Smooth muscle cell (in vitro differentiated cells): ENCODE data around the gene MLLT11. TPM values are rescaled to one million over a fixed set of nuclear protein-coding genes. Genes with fewer than 3 reads are reported as not detected.

Experiments used
- DNase-seq: peaks from one replicate; lab custom pipeline; 2025; ENCODE audit not compliant: unreplicated experiment; lab: John Stamatoyannopoulos, UW
- H2AFZ ChIP-seq: fragments of 200-600 bp; sonication (generic); 2 replicates; pipeline ENCODE4 v1.6.0; 2016; ENCODE audit warnings: antibody characterized with exemption, low read depth, mild to moderate bottlenecking
- H3F3A ChIP-seq: fragments of 200-600 bp; sonication (generic); 2 replicates; pipeline ENCODE4 v1.6.0; 2017; ENCODE audit warnings: antibody characterized with exemption, low read depth
- H3K27ac ChIP-seq: fragments of 200-600 bp; sonication (generic); 2 replicates; pipeline ENCODE4 v1.5.1; 2016; ENCODE audit warnings: low read depth, mild to moderate bottlenecking
- H3K27me3 ChIP-seq: fragments of 200-600 bp; sonication (generic); 2 replicates; pipeline ENCODE4 v1.6.1; 2016; ENCODE audit warnings: low read depth, mild to moderate bottlenecking
- H3K36me3 ChIP-seq: fragments of 200-600 bp; sonication (generic); 2 replicates; pipeline ENCODE4 v1.5.1; 2016; ENCODE audit warnings: low read depth
- H3K4me1 ChIP-seq: fragments of 200-600 bp; sonication (generic); 2 replicates; pipeline ENCODE4 v1.5.1; 2016; ENCODE audit warnings: low read depth
- H3K4me2 ChIP-seq: fragments of 200-600 bp; sonication (generic); 2 replicates; pipeline ENCODE4 v1.6.0; 2016; ENCODE audit warnings: mild to moderate bottlenecking
- H3K4me3 ChIP-seq: fragments of 200-600 bp; sonication (generic); 2 replicates; pipeline ENCODE4 v1.5.1; 2016; ENCODE audit warnings: mild to moderate bottlenecking
- H3K79me2 ChIP-seq: fragments of 200-600 bp; sonication (generic); 2 replicates; pipeline ENCODE4 v1.6.0; 2016; ENCODE audit warnings: low read depth, mild to moderate bottlenecking
- H3K9ac ChIP-seq: fragments of 200-600 bp; sonication (generic); 2 replicates; pipeline ENCODE4 v1.6.0; 2016; ENCODE audit warnings: low read depth
- H3K9me3 ChIP-seq: fragments of 200-600 bp; sonication (generic); replicated peaks from 2 replicates; pipeline ENCODE4 v1.5.1; 2016; ENCODE audit warnings: low read depth
- H4K20me1 ChIP-seq: fragments of 200-600 bp; sonication (generic); 2 replicates; pipeline ENCODE4 v1.6.0; 2016; ENCODE audit warnings: low read depth
- CTCF ChIP-seq: fragments of 200-600 bp; sonication (generic); IDR thresholded peaks from 2 replicates; pipeline ENCODE4 v1.5.1; 2017; ENCODE audit warnings: borderline replicate concordance, mild to moderate bottlenecking, antibody characterized with exemption; ENCODE audit not compliant: insufficient read depth, poor library complexity, severe bottlenecking
- WGBS: methylation state at CpG from one replicate; pipeline ENCODE4 v1.1.7; 2016; ENCODE audit warnings: low lambda C conversion rate; 5-methylcytosine and 5-hydroxymethylcytosine counted together
- polyA plus RNA-seq: library from polyadenylated mRNA; unstranded; fragments of >200 nt; fragmentation: Nextera tagmentation; extraction: Ambion mirVana; gene quantifications from 2 replicates; pipeline ENCODE4 v1.2.1, GENCODE V29; 2016
- total RNA-seq: library from RNA; depleted of rRNA; stranded (reverse); fragments of >200 nt; gene quantifications from 2 replicates; pipeline ENCODE4 v1.2.3, GENCODE V29; 2014

Gene MLLT11
- total and polyA plus RNA-seq, 2 experiments from 2014 or later: 53.4 to 74.2 TPM

DNA sequence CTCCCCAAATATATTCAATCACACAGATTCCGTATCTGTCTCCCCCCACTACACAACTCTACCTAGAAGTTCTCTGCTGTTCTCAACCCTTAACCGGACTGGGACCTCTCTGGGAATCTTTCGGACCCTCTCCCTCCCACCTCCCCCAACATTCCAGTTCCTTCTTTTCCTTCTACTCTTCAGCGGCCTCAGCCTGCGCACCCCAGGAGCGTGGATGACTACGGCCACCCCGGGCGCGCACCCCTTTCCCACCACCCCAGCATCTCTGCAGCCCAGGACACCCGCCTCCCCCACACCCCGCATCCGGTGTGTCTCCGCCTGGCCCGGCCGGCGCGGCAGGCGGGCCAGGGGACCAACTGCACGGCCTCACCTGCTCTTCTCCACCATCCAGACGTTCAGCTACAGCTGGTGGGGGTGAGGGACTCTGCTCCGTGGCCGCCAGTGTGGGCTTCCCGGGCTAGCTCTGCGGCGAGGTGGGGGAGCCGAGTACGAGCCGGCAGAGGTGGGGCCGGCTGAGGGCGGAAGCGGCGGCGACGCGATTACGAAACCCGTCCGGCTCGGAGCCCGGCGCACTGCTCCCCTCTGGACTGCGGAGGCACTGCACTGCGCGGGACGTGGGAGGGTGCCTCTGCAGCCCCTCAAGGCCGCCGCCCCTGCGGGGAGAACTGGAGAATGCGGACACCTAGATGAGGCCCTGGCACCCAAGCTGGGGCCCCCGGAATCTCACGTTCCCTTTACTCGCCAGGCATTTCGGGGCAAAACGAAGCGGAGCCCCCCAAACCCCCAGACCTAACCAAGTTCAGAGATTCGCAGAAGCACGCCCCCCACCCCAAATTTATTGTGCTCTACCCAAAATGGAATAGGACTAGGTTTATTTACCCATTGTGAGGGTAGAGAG lies 839 bp upstream of the MLLT11 start, which contains the start of gene CDC42SE1:
Gene CDC42SE1, minus strand, starts transcription at position 514 of the 898 bp plus-strand sequence. CDS start 3,892 bp downstream, outside the sequence.
- Histone ChIP-seq H3K9me3 (no peaks in the 10 kb centered on the region), H3K4me3 (peak within 1 kb of the TSS; percentile 100), H3K4me2 (peak within 1 kb of the TSS; percentile 98), H3F3A (peaks cover 22% of the 10 kb centered on the region), H3K9ac (peak within 1 kb of the TSS; percentile 98), H3K27ac (peak within 1 kb of the TSS; percentile 98), H3K36me3 (peaks cover under 1% of the 10 kb centered on the region), H4K20me1 (peaks cover 51% of the 10 kb centered on the region), H2AFZ (peak within 1 kb of the TSS; percentile 47), H3K79me2 (peaks cover 99% of the 10 kb centered on the region), H3K4me1 (peaks cover 27% of the 10 kb centered on the region), H3K27me3 (no peaks in the 10 kb centered on the region)
- WGBS: under 1% methylated on average over 42 of the region's 58 CpGs
- DNase-seq: peak; percentile 33
- TF ChIP-seq CTCF: peak; percentile 50

DNA sequence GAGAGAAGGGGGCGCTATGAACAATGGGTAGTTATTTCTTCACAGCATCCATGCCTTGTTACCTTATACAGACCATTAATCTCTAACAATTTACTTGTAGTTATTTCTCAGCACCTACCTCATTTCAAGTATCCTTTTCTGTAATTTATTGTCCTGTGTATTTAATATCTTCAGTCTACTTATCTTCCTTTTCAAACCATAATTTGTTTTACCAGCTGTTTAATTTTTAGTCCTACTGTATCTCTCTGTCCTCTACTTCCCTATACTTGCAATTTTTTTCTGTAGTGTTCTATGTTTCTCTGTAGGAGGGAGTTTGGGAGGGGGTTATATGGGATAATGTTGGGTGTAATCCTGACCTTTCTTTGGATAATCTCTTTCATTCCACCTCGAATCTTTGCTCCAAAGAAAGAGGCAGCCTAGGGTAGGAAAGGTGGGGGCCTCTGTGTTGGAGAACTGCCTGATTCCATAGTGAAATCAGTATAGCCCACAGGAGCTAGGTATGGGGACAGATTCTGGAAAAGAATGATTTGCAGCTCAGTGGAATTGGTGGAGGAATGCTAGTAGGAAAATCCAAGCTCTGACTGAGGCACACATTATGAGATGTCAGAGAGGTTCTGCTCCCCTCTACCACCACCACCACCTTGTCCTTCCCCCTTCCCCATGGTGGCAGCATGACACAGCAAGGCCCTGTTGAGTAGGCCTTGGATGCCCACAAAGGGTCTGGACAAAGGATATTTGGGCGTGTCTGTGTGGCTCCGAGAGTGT lies 642 bp downstream of the MLLT11 start:
- Histone ChIP-seq H3K4me1 (peaks cover 27% of the 10 kb centered on the region), H3K4me2 (peak overlapping the region; percentile 98), H3K36me3 (no peaks in the 10 kb centered on the region), H3K9ac (peak overlapping the region; percentile 98), H3K9me3 (no peaks in the 10 kb centered on the region), H4K20me1 (peaks cover 51% of the 10 kb centered on the region), H3K4me3 (peak overlapping the region; percentile 100), H3K27me3 (no peaks in the 10 kb centered on the region), H2AFZ (peak overlapping the region; percentile 47), H3K27ac (peak overlapping the region; percentile 98), H3F3A (peaks cover 9% of the 10 kb centered on the region), H3K79me2 (peaks cover 100% of the 10 kb centered on the region)
- WGBS: 8% methylated on average over 4 of the region's 4 CpGs
- no peak for TF ChIP-seq CTCF
- no peak for DNase-seq

DNA sequence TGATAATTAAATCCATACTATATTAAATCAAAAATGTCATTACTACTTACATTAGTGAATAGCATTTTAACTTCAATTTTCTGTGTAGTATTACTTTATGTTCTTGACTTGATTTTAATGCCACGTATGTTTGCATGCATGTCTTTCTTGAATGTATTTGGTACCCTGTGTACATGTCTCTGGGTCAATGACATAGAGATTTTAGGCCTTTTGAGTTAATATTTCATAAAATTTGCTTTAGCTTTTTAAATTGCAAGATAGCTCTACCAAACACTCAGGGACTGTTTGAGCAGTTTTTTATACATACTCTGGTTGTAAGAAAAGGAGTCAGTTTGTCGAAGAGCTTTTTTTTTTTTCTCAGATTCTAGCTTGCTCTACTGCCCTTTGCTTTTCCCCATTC lies 1.5 kb downstream of the MLLT11 start:
- no peak for TF ChIP-seq CTCF
- H2AFZ ChIP-seq: no peak overlapping the region
- peak overlapping the region; percentile 98 for H3K4me2 ChIP-seq
- peaks cover 9% of the 10 kb centered on the region for H3F3A ChIP-seq
- peak overlapping the region; percentile 100 for H3K4me3 ChIP-seq
- no peaks in the 10 kb centered on the region for H3K27me3 ChIP-seq
- WGBS: 42% methylated on average over 2 of the region's 2 CpGs
- H3K4me1 ChIP-seq: peaks cover 27% of the 10 kb centered on the region
- H3K9ac ChIP-seq: peak overlapping the region; percentile 98
- peak overlapping the region; percentile 98 for H3K27ac ChIP-seq
- no peaks in the 10 kb centered on the region for H3K9me3 ChIP-seq
- H4K20me1 ChIP-seq: peaks cover 44% of the 10 kb centered on the region
- DNase-seq: no peak
- peaks cover 100% of the 10 kb centered on the region for H3K79me2 ChIP-seq
- H3K36me3 ChIP-seq: no peaks in the 10 kb centered on the region
